ENCODE results near the gene ZNF552.

The ZNF552 gene

GRCh38 chr19:57771417-57771816, 43.3 kb downstream of the ZNF552 start:
- DNase-seq = no peak

- DNase-seq = peak; percentile 85 to 86
These were observed 45.2 kb downstream of the ZNF552 start, which contains the start of gene ZNF586 for GRCh38 chr19:57769345-57770131. ZNF586 (plus strand) TSS chr19:57769676; CDS start chr19:57769843, 167 bp downstream.

- no peak for DNase-seq
These were observed 55.6 kb downstream of the ZNF552 start for GRCh38 chr19:57759096-57759495.

GRCh38 chr19:57757941-57758340, 56.8 kb downstream of the ZNF552 start:
- no peak for DNase-seq
